ENCODE results near the gene WNT3A. TPM values are rescaled to one million over a fixed set of nuclear protein-coding genes. Genes with fewer than 3 reads are reported as not detected.

Gene WNT3A
- total RNA-seq, 1 experiment from 2014 or later, result not detected

Other genes starting within 250 kb of the WNT3A start
- not detected in 2 replicates for gene PRSS38, start 191.3 kb upstream of the WNT3A start, total RNA-seq (2014; rRNA removed; shearing (Covaris generic))
- gene WNT9A, start 59.1 kb upstream of the WNT3A start, total RNA-seq (2014; rRNA removed; shearing (Covaris generic)), result 0.37 and 0.47 TPM in 2 replicates
- 102 and 167 TPM in 2 replicates for gene ARF1, start 75.7 kb downstream of the WNT3A start, total RNA-seq (2014; rRNA removed; shearing (Covaris generic))
- gene C1orf35, start 96.3 kb downstream of the WNT3A start, total RNA-seq (2014; rRNA removed; shearing (Covaris generic)), result 10.7 and 14.2 TPM in 2 replicates
- gene MRPL55, start 102.3 kb downstream of the WNT3A start, total RNA-seq (2014; rRNA removed; shearing (Covaris generic)), result 85.3 and 97.7 TPM in 2 replicates
- gene GUK1, start 133.3 kb downstream of the WNT3A start, total RNA-seq (2014; rRNA removed; shearing (Covaris generic)), result 185 and 196 TPM in 2 replicates
- 0.06 TPM in 1 of 2 replicates, not detected in the other for gene GJC2, start 142.9 kb downstream of the WNT3A start, total RNA-seq (2014; rRNA removed; shearing (Covaris generic))
- 0.74 and 1.8 TPM in 2 replicates for gene IBA57, start 158.8 kb downstream of the WNT3A start, total RNA-seq (2014; rRNA removed; shearing (Covaris generic))
- gene OBSCN, start 201.0 kb downstream of the WNT3A start, total RNA-seq (2014; rRNA removed; shearing (Covaris generic)), result 1.1 and 2.4 TPM in 2 replicates